Inflammatory macrophage treated with lipopolysaccharide for 4 hours (primary cell): ENCODE measurements around the gene CDNF.

Experiments used
- DNase-seq: peaks from one replicate; pipeline ENCODE4 v3.0.0-alpha.2; 2020

The CDNF gene

DNA sequence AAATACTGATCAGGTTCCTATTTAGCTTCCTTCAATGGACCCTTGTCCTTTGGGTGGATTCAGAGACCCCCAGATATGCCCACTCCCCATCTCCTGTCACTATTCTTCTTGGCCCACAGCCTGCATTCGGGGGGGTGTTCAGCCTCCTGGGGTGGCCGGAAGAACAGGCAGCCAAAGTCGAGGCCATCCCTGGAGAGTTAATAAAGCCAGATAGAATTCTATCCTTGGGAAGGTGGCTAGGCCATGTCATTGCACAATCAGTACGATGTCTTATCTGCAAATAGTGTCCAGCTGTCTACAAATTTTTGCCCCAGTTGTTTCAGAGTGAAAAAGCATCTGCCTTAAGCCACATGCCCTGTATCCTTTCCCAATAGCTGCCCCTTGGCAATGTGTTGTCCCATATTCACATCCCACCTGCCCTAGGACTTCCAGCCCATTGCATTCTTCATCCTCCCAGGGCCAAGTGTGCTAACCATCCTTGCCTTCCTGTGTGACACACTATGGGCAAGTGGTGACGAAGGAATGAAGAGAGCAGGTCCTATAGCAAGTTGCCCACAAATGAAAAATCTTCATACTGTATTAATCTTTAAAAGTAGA lies 53.3 kb downstream of the CDNF start:
- no peak for DNase-seq

DNA sequence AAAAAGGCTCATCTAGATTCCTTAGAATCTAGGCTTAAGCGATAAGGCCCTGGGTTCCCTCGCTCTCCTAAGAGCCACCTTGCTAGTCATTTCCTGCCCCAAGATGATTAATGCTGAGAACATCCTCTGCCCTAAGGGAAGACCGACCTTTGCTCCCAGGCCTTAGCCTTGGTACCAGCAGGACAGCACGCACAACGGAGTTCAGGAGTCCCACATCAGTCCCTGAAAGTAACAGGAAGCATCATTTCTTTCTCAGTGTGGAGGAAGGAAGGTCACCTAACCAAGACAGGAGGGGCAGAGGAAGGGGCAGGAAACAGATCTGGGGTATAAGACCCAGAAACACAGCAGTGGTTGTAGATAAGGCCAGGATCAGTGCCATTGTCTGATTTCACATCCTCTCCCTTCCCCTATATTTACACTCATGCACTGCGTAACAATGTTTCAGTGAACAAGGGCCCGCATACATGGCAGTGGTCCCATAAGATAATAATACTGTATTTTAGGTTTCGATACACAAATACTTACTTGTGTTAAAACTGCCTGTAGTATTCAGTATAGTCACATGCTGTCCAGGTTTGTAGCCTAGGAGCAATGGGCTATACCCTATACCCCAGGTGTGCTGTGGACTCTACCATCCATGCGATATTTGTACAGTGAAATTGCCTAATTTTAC lies 55.0 kb downstream of the CDNF start:
- DNase-seq = no peak

- no peak for DNase-seq
Observed at GRCh38 chr10:14781763-14782162, 56.1 kb downstream of the CDNF start.

DNA sequence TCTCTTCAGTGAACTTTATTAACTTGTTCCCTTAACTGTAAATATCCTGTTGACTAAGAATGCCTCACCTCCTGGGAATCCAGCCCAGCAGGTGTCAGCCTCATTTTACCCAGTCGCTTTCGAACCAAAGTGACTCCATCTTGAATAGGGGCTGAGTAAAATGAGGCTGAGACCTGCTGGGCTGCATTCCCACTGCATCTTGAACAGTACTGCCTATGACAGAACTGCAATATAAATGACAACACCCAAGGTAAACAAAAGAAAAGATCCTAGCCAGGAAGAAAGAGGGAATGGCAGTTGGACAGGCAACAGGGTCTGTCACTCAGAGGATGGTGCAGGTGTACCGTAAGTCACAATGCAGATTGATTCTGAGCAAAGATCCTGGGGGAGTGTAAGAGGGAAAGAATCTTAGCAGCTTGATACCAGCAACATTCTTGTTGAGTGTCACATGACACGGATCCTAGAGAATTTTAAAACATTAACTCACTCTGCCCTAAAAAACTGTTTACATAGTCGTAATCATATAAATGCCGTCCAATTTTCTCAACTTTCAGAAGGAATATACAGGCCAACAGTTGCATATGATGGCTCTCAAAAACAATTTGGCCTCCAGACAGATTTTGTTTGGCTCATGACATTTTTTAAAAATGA lies 58.7 kb downstream of the CDNF start:
- DNase-seq = no peak

GRCh38 chr10:14776546-14776945 lies 61.3 kb downstream of the CDNF start:
- DNase-seq = no peak

GRCh38 chr10:14775656-14776055 lies 62.2 kb downstream of the CDNF start:
- no peak for DNase-seq

GRCh38 chr10:14774797-14775196 lies 63.0 kb downstream of the CDNF start, which contains the start of gene FAM107B:
Gene FAM107B (minus strand): TSS chr10:14774897. CDS start chr10:14774663, 234 bp downstream.
- DNase-seq = no peak

- no peak for DNase-seq
Observed at GRCh38 chr10:14774214-14774580, 63.6 kb downstream of the CDNF start.

DNA sequence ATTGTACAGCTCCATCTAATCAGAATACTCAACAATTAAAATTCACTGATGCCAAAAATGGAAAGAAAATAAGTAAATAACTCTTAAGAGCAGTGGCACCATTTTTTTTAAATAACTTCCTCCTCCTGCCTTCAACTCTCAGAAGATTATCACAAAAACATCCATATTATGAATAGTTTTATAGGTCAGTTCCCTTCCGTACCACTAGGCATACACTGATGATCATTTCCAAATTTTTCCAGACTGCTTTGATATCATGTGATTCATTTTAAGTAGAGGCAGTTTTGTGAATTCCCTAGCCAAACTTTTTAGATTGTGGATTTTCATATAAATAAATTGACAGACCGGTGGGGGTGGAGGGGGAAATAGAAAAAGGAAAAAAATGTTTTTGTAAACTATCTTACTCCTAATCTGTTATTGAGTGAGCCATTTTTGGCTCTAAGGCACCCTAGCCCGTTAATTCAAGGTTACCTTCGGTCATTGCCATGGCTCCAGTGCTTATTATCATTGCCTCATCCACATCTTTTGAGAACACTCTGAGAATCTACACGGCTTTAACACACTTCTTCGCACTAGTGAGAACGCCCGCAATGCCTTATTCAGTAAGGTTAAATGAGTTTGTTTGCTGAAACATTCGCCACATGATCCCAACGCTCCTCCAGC lies 64.2 kb downstream of the CDNF start:
- no peak for DNase-seq

GRCh38 chr10:14772399-14772798 lies 65.4 kb downstream of the CDNF start:
- DNase-seq = no peak

DNA sequence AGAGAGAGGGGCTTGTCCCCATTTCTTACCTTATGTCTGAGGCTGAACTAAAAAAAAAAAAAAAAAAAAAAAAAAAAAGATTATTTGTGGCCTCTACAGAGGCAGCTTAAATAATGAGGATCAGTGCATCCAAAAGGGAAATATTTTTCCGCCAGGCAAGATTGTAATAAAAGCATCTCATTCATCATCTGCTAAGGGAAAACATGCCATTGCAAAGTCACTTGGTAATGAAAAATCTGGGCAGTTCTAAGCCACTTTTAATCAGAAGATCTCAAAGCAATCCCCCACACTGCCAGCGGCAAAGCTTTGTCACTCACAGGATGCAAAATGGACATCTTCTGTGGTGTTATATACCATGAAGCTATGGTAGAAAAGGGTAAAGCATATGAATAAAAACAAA lies 66.9 kb downstream of the CDNF start:
- DNase-seq = no peak
